DND-41 (cell line): Measurements from ENCODE around the gene LIX1L.

Experiments used
- ATAC-seq: fragments of 200-7000 bp; cut with Tn5 transposase; 3 replicates; pipeline ENCODE4 v1.9.1; 2021; ENCODE audit warnings: low read depth; ENCODE audit not compliant: insufficient read depth
- DNase-seq: peaks from one replicate; pipeline ENCODE4 v3.0.0-alpha.2; 2020
- H2AFZ ChIP-seq: 2 replicates; pipeline ENCODE4 v1.6.0; 2012; ENCODE audit warnings: low read depth, low read length
- H3K27ac ChIP-seq: 2 replicates; pipeline ENCODE4 v1.5.1; 2012; ENCODE audit warnings: low read length, inconsistent platforms
- H3K27me3 ChIP-seq: fragments of 200-600 bp; sonication (generic); 2 replicates; pipeline ENCODE4 v1.6.0; 2012; ENCODE audit warnings: low read length, mild to moderate bottlenecking, inconsistent platforms; ENCODE audit not compliant: insufficient read depth, poor library complexity
- H3K36me3 ChIP-seq: 2 replicates; pipeline ENCODE4 v1.5.1; 2012; ENCODE audit warnings: low read length, inconsistent platforms; ENCODE audit not compliant: insufficient read depth
- H3K4me1 ChIP-seq: 2 replicates; pipeline ENCODE4 v1.5.1; 2012; ENCODE audit warnings: mild to moderate bottlenecking, low read length; ENCODE audit not compliant: insufficient read depth
- H3K4me2 ChIP-seq: 2 replicates; pipeline ENCODE4 v1.6.0; 2012; ENCODE audit warnings: mild to moderate bottlenecking, moderate library complexity, low read length, inconsistent platforms; ENCODE audit not compliant: insufficient read depth
- H3K4me3 ChIP-seq, 2 experiments: fragments of 200-600 bp in 1 of 2; shearing (Covaris generic) in 1 of 2; 2 replicates each; pipeline ENCODE4 v1.5.1; 2012 to 2016; ENCODE audit warnings: inconsistent platforms in 2 of 2, low read length in 2 of 2, mild to moderate bottlenecking in 2 of 2, low read depth in 1 of 2, moderate library complexity in 1 of 2
- H3K79me2 ChIP-seq: 2 replicates; pipeline ENCODE4 v1.6.0; 2012; ENCODE audit warnings: low read length, inconsistent platforms; ENCODE audit not compliant: insufficient read depth
- H3K9ac ChIP-seq: 2 replicates; pipeline ENCODE4 v1.6.0; 2012; ENCODE audit warnings: low read depth, mild to moderate bottlenecking, inconsistent platforms, low read length, moderate library complexity
- H3K9me3 ChIP-seq: 2 replicates; pipeline ENCODE4 v1.5.1; 2012; ENCODE audit warnings: low read length, moderate library complexity, mild to moderate bottlenecking, inconsistent platforms; ENCODE audit not compliant: insufficient read depth, severe bottlenecking
- H4K20me1 ChIP-seq: 2 replicates; pipeline ENCODE4 v1.6.0; 2012; ENCODE audit warnings: low read length; ENCODE audit not compliant: insufficient read depth
- EZH2 ChIP-seq: IDR thresholded peaks from 3 replicates; pipeline ENCODE4 v1.6.1; 2012; ENCODE audit warnings: borderline replicate concordance, low read depth, mild to moderate bottlenecking, moderate library complexity, low read length, inconsistent platforms; ENCODE audit not compliant: severe bottlenecking
- TF ChIP-seq, protein P1 (sequence below): IDR thresholded peaks from 2 replicates; pipeline ENCODE4 v1.5.1; 2012; ENCODE audit warnings: borderline replicate concordance, low read length, moderate library complexity, mild to moderate bottlenecking; ENCODE audit not compliant: poor library complexity, severe bottlenecking; ENCODE audit errors: extremely low read depth

LIX1L gene

DNA sequence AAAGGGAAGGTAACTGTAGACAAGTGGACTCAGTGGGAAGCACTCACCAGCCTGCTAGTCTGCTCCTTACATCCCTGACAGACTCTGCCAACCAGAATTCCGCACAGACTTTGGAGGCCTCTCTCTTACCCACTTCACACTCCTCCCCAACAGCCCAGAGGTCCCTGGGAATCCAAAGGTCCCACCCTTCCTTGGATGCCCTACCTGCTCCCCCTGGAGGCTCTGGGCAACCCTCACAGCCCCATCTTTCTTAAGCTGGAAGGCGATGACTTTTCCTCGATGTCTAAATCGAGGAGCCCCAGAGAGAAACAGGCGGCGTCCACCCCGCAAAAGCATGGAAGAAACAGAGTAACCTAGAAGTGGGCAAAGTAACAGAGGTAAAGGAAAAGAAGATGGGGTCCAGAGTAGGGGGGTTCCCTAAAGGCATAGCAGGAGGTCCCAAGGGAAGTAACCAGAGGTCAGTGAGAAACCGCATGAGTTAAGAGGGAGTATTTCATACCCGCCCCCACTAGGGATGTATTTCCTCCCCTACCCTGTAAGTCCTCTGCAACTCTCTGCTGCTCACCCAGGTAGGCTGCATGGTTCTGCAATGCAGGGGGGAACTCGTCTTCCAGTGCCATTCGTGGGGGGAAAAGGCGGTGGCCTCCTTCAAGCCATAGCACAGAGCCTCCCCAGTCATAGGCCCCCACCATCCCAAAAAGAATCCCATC lies 56.4 kb downstream of the LIX1L start:
- Histone ChIP-seq H3K4me2 (no peak overlapping the region), H2AFZ (no peak overlapping the region), H3K27me3 (peaks cover under 1% of the 10 kb centered on the region), H3K36me3 (no peaks in the 10 kb centered on the region), H3K9me3 (no peaks in the 10 kb centered on the region), H3K27ac (no peak overlapping the region), H3K4me1 (no peaks in the 10 kb centered on the region), H3K9ac (no peak overlapping the region), H3K4me3 (no peak overlapping the region), H4K20me1 (no peaks in the 10 kb centered on the region), H3K79me2 (no peaks in the 10 kb centered on the region)
- ATAC-seq (no peak), DNase-seq (no peak)
- TF ChIP-seq, protein P1, sequence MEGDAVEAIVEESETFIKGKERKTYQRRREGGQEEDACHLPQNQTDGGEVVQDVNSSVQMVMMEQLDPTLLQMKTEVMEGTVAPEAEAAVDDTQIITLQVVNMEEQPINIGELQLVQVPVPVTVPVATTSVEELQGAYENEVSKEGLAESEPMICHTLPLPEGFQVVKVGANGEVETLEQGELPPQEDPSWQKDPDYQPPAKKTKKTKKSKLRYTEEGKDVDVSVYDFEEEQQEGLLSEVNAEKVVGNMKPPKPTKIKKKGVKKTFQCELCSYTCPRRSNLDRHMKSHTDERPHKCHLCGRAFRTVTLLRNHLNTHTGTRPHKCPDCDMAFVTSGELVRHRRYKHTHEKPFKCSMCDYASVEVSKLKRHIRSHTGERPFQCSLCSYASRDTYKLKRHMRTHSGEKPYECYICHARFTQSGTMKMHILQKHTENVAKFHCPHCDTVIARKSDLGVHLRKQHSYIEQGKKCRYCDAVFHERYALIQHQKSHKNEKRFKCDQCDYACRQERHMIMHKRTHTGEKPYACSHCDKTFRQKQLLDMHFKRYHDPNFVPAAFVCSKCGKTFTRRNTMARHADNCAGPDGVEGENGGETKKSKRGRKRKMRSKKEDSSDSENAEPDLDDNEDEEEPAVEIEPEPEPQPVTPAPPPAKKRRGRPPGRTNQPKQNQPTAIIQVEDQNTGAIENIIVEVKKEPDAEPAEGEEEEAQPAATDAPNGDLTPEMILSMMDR = no peak
- no peak for TF ChIP-seq EZH2

DNA sequence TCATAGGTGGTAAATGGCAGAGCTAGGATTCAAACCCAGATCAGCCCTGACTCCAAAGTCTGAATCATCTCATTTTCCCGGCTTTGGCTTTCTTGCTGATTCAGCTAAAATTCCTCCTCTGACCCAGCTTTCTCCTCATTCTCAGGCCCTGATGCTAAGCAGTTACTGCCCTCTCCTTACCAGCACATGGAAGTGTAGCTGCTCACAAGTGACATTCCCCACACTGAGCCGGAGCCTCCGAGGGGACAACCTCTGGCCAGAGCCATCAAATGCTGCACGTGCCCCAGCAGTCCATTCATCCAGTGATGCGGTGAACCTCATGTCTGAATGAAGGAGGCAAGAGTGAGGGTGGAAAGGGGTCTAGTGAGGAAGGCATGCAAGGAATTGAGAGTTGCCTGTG lies 59.1 kb downstream of the LIX1L start:
- Histone ChIP-seq H3K36me3 (no peaks in the 10 kb centered on the region), H3K9ac (no peak overlapping the region), H3K4me3 (no peak overlapping the region)

DNA sequence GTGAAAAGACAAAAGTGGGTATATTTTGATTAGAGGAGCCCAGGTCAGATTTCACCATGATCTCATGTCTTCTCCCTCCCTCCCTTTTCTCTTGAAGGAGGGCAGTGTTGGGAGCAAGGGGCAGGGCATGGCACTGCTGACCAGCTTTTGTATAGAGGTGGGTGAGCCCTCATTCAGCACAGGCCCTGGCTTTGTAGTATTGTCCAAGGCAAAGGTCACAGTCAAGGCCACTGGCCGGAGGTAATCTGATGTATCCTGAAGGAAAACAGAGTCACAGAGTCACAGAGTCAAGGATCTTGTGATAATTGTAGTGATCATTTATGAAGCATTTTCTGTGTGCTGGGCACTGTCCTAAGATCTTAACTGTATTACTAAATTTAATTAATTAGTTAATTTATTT lies 59.8 kb downstream of the LIX1L start:
- Histone ChIP-seq H3K9me3 (no peaks in the 10 kb centered on the region), H3K36me3 (no peaks in the 10 kb centered on the region), H3K79me2 (no peaks in the 10 kb centered on the region), H4K20me1 (no peaks in the 10 kb centered on the region), H3K27me3 (peaks cover 2% of the 10 kb centered on the region), H3K4me1 (no peaks in the 10 kb centered on the region), H3K9ac (no peak overlapping the region), H3K4me3 (no peak overlapping the region), H3K27ac (no peak overlapping the region), H3K4me2 (no peak overlapping the region), H2AFZ (no peak overlapping the region)
- ATAC-seq (no peak), DNase-seq (no peak)
- no peak for TF ChIP-seq EZH2
- TF ChIP-seq, protein P1 = no peak

More for the DNA sequence above, 59.1 kb downstream of the LIX1L start:
- Histone ChIP-seq H3K4me1 (no peaks in the 10 kb centered on the region), H3K9me3 (no peaks in the 10 kb centered on the region), H3K27ac (no peak overlapping the region), H4K20me1 (no peaks in the 10 kb centered on the region), H2AFZ (no peak overlapping the region), H3K79me2 (no peaks in the 10 kb centered on the region), H3K27me3 (peaks cover 2% of the 10 kb centered on the region), H3K4me2 (no peak overlapping the region)
- no peak for ATAC-seq
- TF ChIP-seq, protein P1 = no peak
- no peak for TF ChIP-seq EZH2
- no peak for DNase-seq

DNA sequence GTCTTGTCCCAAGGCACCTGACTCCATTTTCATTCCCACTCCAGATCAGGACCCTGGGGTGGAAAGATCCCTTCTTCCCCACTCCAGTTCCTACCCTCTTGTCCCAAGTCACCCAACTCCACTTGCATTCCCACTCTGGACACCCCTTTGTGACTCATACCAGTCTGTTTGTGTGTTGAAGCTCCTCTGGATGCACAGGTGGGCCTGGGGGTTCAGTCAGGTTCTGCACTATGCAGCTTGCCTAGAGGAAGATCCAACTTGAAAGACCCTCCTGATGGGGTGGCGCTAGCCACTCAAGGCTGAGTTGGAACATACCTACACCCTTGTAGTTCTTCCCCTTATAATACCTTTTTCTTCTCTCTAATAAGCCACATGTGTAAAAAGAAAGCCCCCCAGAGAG lies 62.3 kb downstream of the LIX1L start:
- Histone ChIP-seq H3K79me2 (no peaks in the 10 kb centered on the region), H3K36me3 (no peaks in the 10 kb centered on the region), H3K9me3 (no peaks in the 10 kb centered on the region), H3K4me1 (no peaks in the 10 kb centered on the region), H3K9ac (no peak overlapping the region), H4K20me1 (no peaks in the 10 kb centered on the region), H3K27me3 (peaks cover 6% of the 10 kb centered on the region), H3K27ac (no peak overlapping the region), H3K4me2 (no peak overlapping the region), H3K4me3 (no peak overlapping the region), H2AFZ (no peak overlapping the region)
- no peak for ATAC-seq
- TF ChIP-seq EZH2 = no peak
- TF ChIP-seq, protein P1 = no peak
- DNase-seq = no peak
